GM21528 (cell line): ENCODE measurements around the gene ZNF772.
A peak's percentile ranks its signal among the peaks of the same experiment; 100 is the strongest.
"Not testable (repeated sequence)": the region's sequence is repeated elsewhere in the genome, so short reads cannot be mapped to it uniquely, and the experiment has no call there.

ENCODE experiments used
- ATAC-seq: cut with Tn5 transposase; IDR thresholded peaks from one replicate; pipeline ENCODE4 v1.9.1; 2021; ENCODE audit warnings: mild to moderate bottlenecking, moderate library complexity; ENCODE audit not compliant: unreplicated experiment, low FRiP score

Gene ZNF772

GRCh38 chr19:57477191-57478008 lies at the start of gene ZNF772:
Gene ZNF772, minus strand, starts transcription at chr19:57477566. Its CDS starts 257 bp downstream, at chr19:57477309.
- ATAC-seq, result peak; percentile 96

- not testable (repeated sequence) for ATAC-seq
These were observed 40.7 kb upstream of the ZNF772 start for GRCh38 chr19:57518021-57518420.

DNA sequence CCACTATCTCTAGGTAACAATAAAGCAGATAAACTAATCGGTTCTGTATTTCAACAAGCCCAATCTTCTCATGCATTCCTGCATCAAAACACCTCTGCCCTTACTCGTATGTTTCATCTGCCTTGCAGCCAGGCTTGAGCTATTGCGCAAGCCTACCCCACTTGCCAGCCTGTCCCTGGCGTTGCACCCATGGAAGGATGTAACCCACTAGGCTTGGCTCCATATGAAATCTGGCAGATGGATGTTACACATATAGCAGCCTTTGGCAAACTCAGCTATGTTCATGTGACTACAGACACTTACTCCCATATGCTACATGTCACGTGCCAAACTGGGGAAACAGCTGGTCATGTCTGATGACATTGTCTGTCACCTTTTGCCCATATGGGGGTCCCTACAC lies 37.9 kb upstream of the ZNF772 start:
- no peak for ATAC-seq

GRCh38 chr19:57512845-57513244 lies 35.5 kb upstream of the ZNF772 start:
- ATAC-seq, result no peak

GRCh38 chr19:57511484-57511883 lies 34.1 kb upstream of the ZNF772 start:
- no peak for ATAC-seq

- no peak for ATAC-seq
These were observed 28.8 kb upstream of the ZNF772 start for GRCh38 chr19:57506163-57506562.

DNA sequence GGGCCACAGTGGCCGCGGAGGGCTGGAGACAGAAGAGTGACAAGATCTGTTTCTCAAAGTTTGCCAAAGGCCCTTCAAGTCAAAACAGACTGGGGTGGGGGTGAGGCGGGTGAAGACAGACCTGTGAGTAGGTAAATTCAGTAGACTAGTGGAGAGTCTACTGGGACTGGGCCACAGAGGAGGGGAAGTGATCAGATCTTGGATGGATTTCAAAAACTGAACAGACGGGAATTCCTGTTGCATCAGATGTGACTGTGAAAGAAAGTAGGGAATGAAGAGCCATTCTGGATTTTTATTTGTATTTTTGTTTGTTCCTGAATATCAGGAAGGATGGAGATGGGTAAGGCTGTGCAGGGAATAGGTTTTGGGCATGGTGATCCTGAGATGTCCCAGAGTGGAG lies 23.0 kb upstream of the ZNF772 start:
- ATAC-seq, result peak; percentile 6

- peak; percentile 94 for ATAC-seq
These were observed 22.5 kb upstream of the ZNF772 start, which contains the start of gene ZNF773 for GRCh38 chr19:57499680-57500395. Gene ZNF773, plus strand, starts transcription at chr19:57499938. Its CDS starts 143 bp downstream, at chr19:57500081.

- ATAC-seq, result not testable (repeated sequence)
These were observed 21.9 kb upstream of the ZNF772 start for GRCh38 chr19:57499332-57499679.

GRCh38 chr19:57488299-57488644 lies 10.9 kb upstream of the ZNF772 start:
- ATAC-seq, result not testable (repeated sequence)

- peak; percentile 91 for ATAC-seq
These were observed 10.3 kb upstream of the ZNF772 start, which contains the start of gene ZNF419 for GRCh38 chr19:57487477-57488298. Gene ZNF419, plus strand, starts transcription at chr19:57487750. Its CDS starts 201 bp downstream, at chr19:57487951.

DNA sequence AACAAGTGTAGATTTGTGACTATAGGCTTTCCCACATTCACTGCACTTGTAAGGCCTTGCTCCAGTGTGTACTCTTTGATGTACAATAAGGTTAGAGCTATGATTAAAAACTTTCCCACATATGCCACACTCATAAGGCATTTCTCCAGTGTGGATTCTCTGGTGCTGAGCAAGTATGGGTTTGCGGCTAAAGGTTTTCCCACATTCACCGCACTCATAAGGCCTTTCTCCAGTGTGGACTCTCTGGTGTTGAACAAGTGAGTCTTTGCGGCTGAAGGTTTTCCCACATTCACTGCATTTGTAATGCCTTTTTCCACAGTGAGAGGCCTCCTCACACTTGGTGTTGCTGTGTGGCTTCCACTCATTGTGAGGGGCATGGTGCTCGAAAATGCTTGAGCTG lies 3.7 kb downstream of the ZNF772 start:
- ATAC-seq, result no peak

GRCh38 chr19:57466489-57466888 lies 10.9 kb downstream of the ZNF772 start:
- ATAC-seq, result no peak

DNA sequence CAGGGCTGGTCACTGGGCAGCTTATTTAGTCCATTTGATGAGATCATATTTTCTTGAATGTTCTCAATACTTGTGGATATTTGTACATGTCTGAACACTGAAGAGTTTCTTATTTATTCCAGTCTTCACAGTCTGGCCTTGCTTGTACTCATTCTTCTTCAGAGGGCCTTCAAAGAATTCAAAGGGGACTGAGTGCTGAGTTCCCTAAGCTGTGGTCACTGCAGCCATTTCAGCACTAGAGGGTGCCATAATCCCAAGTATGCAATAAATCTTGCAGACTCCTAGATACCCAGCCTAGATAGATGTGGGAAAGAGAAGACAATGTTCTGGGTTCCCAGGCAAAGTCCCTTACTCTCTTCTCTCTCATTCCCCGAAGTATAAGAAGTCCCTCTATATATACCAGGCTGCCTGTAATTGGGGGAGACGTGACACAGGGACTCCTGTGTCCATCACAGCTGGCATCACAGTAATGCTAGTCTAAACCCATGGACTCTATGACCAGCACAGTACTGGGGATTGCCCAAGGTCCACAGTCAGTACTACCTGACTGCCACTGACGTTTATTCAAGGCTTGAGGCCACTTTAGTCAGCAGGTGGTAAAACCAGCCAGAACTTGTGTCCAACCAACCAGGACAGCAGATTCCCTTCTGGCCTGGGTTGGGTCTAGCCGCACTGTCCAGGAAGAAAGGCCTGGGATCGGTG lies 11.5 kb downstream of the ZNF772 start:
- ATAC-seq, result no peak

GRCh38 chr19:57452307-57452706 lies 25.1 kb downstream of the ZNF772 start:
- ATAC-seq, result no peak

DNA sequence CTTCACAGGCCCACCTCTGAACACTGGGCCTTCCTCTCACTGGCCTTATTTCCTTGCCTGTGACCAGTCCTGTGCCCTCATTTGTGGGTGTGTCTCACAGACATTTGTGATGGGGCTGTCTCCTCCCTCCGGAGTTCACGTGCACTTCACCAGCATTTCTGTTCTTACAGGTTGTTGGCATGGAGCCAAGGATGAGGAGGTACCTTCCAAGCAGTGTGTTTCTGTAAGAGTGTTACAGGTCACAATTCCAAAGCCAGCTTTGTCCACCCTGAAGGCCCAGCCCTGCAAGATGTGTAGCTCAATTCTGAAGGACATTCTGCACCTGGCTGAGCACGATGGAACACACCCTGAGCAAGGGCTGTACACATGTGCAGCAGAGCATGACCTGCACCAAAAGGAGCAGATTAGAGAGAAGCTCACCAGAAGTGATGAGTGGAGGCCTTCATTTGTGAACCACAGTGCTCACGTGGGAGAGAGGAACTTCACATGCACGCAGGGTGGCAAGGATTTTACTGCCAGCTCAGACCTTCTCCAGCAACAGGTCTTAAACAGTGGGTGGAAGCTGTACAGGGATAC lies 34.2 kb downstream of the ZNF772 start:
- no peak for ATAC-seq

DNA sequence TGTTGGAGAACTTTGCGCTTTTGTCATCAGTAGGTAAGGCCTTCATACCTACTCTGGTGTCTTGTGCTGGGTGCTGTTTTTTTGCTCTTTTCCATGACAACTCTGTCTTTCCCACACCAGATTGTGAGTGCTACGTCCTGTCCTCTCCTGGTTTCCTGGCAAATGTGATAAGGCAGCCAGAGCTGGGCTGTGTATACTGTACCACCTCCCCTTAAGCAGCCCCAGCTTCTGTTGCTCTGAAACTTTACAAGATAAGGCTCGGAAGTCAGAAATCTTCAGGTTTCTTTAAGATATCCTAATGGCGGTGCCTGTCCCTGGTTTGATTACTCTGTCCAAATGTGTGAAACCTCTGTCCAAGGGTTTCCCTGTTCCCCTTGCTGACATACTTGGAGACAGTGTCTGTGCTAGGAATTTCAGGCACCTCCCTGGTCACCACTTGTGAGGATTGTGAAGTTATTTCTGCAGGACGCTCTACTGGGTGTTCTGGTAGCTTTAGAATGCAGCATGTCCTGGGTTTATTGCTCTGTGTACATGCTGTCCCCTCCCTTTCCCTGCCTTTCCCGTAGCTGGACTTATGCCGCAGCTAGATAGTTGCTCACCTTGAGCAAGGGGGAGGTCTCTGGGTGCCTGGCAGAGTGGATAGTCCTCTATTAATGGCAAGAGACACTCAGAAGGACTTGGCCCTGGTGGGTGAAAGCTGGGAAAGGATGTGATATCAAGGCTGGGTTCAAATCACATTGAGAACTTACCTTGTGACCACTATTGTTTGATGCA lies 35.2 kb downstream of the ZNF772 start:
- no peak for ATAC-seq

- ATAC-seq, result no peak
These were observed 38.4 kb downstream of the ZNF772 start for GRCh38 chr19:57438925-57439324.

GRCh38 chr19:57437931-57438330 lies 39.4 kb downstream of the ZNF772 start:
- ATAC-seq, result no peak
